PC-3 (cell line): ENCODE results near the gene CRIP2.

ENCODE experiments used
- CTCF ChIP-seq: fragments of 300-600 bp; sonication (generic); conservative IDR thresholded peaks from 2 replicates; pipeline ENCODE4 v1.5.1; 2017; ENCODE audit warnings: antibody characterized with exemption, low read depth, mild to moderate bottlenecking, low read length
- EZH2phosphoT487 ChIP-seq: fragments of 300-600 bp; sonication (generic); IDR thresholded peaks from 2 replicates; pipeline ENCODE4 v1.6.1; 2018; ENCODE audit warnings: mild to moderate bottlenecking, antibody characterized with exemption, low read length, borderline replicate concordance

- TF ChIP-seq CTCF: no peak
- no peak for TF ChIP-seq EZH2phosphoT487
Observed at GRCh38 chr14:105449276-105450122, 25.1 kb upstream of the CRIP2 start.
